ENCODE data around the gene ZNF622.

The ZNF622 gene

DNA sequence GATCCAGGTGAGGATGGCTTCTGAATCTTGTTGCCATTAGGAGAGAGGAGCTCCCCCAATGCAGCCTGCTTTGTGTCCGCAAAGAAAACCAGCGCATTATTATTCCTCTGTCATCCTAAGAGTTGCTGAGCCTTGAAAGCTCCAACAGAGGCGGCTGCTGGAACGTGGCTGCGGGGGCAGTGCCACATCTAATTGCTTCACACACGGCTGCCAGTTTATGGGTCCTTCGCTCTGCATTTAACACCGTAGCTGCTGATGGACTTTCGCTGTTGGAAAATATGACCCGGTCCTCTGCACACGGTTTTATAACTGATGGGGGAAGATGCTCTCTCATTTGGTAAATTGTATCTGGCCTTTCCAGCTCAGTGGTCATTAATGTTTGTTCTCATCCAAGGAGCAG, 38.0 kb downstream of the ZNF622 start:
- no peak for DNase-seq

DNA sequence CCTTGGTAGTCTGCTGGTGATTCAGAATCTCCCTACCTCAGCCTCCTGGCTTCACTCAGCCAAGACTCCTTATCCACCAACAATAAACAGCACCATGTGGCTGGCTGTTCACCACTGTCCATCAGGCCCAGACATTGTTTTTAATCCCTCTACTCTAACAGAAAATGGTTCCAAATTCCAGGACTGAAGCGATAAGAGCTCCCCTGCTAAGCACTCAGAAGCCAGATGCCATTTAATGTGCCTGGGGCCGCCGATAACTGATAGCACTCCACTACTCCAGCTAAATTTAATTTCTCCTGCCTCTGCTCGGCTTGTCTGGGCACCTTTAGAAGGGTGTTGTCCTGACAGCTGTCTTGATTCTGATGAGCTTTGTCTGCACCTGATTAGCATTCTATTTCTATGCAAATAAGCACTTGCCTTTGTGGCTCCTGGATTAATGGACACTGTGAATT, 47.1 kb downstream of the ZNF622 start:
- DNase-seq: no peak

DNA sequence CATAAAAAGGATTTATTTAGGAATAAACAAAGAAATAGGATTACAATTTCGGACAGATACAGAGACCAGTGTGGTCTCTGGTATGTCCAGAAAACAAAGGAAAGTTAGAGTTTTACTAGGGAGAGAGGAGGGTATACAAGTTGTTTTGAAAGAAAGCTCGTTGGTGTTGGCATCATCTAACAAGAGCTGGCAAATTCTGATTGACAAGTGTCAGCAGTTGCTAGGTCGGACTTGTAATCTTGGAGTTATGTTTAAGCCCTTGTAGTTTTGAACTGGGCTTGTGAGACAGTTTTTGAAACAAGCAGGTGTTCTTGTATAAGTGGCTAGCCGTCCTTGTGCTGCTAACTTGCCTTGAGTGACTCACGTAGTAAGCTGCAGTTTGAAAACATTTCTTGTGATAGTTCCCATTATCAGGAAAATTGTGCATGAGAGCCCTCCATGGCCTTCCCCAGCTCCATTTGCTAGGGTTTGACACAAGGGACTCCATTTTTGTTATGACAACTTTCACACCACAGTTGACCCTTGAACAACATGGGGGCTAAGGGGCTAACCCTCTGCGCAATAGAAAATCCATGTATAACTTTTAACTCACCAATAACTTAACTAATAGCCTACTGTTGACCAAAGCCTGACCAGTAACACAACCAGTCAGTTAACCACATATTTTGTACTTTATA, 48.1 kb downstream of the ZNF622 start:
- no peak for DNase-seq

DNA sequence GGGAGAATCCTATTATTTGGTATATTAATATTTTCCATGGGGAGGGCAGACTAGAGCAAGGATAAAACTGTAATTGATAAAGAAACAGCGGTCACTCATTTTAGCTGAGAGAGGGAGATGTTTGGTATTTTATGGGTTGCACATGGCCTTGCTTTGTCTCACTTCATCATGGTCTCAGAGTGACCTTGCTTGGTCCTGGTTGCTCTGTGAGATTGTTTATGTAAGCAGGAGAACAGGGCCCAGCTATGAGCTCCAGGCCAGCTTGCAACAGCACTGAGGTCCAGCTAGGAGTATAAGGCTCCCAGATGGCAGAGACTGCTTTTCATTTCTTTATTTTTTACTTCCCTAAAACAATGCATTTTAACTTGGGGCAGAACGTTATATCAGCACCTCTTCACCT, 50.7 kb downstream of the ZNF622 start:
- no peak for DNase-seq

DNA sequence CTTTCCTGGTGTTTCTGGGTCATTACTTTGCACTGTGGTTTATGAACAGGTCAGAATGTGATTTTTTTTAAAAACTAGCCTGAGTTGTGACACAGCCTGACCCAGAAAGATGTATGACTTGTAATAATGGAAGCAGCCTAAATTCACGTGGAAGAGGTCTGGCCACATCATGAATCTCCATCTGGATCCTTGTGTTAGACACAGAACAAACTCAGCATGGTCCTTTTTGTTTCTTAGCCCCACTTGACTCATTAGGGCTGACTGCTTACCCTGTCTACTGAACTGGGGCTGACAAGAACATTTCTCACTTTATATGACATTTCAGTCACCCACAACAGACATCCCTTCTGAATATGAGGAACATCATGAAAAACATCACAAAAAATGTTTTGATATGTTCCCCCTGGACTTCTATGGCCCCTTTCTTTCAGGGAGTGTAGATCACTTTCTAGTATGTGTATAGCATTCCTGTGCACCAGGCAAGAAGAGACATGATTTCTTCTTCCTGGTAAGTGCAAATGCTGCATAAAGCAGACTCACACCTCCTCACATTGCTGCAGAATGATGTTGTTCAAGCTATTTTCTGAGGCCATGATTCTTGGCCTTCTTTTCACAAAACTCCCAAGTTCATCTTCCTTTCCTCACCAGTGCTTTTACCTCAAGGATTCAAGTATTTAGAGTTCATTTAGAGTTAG, 52.3 kb downstream of the ZNF622 start:
- no peak for DNase-seq

GRCh38 chr5:16412556-16412955, 53.0 kb downstream of the ZNF622 start:
- DNase-seq: peak; percentile 7

GRCh38 chr5:16411741-16412455, 53.7 kb downstream of the ZNF622 start:
- DNase-seq: peak; percentile 36

GRCh38 chr5:16411235-16411634, 54.4 kb downstream of the ZNF622 start:
- DNase-seq: no peak

DNA sequence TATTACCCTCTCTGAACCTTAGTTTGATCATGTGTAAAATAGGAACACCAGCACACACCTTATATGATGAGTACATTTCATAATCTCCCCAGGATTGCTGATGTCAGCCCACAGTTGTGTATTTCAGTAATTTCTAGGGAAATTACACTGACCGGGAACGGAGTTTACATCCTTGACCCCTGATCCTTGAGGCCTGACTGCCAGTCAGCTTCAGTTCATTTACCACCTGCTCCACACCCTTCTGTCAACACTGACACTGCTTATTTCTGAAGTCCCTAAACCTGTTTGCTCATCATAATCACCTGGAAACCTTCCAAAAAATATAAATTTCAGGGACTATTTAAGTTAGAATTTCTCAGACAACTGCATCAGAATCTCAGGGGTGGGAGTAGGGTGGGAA, 55.3 kb downstream of the ZNF622 start:
- DNase-seq: peak; percentile 68

DNA sequence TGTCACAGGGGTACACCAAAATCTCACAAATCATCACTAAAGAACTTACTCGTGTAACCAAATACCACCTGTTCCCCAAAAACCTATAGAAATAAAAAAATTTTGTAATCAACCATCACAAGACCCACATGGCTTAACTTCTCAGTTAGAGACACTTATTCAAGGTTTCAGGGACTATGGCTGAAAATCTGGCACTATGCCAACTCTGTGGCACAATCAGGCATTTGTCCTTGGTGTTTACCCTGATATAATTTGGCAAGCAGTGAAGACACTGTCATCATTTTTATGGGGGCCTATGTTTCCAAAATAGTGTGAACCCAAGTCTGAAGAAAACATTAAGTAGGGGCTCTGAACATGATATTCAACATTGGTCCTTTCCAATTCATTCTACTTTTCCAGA, 59.0 kb downstream of the ZNF622 start:
- DNase-seq: peak; percentile 44

DNA sequence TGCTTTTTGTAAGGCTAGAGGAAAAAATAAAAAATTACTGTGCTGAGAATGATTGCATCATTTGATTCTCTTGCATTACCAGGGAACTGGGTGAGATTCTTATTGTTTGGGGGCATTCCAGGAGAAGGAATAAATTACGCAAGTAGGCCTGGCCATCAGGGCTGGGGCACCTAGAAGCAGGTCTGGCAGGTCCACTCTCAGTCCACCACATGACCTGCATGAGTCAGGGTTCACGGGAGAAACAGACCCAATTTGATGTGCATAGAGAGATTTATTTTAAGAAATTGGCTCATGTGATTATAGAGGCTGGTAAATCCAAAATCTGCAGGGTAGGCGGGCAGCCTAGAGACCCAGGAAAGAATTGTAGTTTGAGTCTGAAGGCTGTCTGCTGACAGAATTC, 59.6 kb downstream of the ZNF622 start:
- no peak for DNase-seq
